HG03354 (cell line): ENCODE measurements around the gene ITPK1.

Experiments
- ATAC-seq: cut with Tn5 transposase; IDR thresholded peaks from one replicate; pipeline ENCODE4 v1.9.1; 2021; ENCODE audit warnings: mild to moderate bottlenecking; ENCODE audit not compliant: unreplicated experiment, poor library complexity, severe bottlenecking

The ITPK1 gene

GRCh38 chr14:92949496-92950192 lies 166.1 kb downstream of the ITPK1 start:
- ATAC-seq, result no peak

DNA sequence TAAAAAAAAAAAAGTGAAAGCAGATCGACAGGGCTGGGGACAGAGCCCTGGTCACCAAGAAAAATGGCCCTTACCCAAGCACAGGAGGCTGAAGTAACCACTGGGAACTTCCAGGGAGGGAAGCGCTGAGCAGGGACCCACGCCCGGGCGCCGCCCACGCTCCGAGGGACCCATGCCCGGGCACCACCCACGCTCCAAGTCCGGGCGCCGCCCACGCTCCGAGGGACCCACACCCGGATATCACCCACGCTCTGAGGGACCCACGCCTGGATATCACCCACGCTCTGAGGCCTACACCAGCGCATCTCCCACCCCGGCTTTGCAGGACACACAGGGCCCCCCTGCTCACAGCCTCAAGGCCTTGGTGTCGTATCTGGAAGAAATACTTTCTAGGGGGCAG lies 167.1 kb downstream of the ITPK1 start:
- ATAC-seq, result no peak

DNA sequence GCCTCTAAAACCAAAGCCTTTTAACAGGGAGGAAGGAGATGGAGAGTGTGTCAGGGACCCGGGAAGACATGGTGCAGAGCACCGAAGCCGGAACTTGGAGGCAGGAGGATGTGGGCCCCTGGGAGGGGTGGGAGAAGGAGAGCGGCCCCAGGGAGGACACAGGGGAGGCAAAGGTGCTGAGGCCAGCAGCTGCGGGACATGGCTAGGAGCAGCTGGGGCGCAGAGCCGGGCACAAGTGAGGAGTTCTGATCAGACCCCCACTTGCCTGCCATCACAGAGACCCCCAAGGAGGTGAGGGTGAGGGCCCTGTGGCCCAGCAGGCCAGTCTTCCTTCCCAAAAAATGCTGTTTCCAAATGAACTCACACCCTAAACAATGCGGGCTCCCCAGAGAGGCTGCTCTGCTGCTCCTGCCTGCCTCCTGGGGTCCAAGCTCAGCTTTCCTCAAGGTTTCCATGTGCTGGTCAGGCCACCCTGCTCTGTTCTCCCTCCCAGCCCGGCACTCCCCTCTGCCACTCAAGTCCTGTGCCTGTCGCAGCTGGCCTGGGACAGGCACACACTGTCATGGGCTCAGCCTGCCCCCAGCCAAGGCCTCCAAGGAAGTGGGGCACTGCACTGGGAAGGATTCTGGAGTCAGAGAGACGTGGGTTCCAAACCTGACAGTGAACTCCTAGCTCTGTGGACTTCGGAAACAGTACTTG lies 168.7 kb downstream of the ITPK1 start:
- ATAC-seq, result no peak

DNA sequence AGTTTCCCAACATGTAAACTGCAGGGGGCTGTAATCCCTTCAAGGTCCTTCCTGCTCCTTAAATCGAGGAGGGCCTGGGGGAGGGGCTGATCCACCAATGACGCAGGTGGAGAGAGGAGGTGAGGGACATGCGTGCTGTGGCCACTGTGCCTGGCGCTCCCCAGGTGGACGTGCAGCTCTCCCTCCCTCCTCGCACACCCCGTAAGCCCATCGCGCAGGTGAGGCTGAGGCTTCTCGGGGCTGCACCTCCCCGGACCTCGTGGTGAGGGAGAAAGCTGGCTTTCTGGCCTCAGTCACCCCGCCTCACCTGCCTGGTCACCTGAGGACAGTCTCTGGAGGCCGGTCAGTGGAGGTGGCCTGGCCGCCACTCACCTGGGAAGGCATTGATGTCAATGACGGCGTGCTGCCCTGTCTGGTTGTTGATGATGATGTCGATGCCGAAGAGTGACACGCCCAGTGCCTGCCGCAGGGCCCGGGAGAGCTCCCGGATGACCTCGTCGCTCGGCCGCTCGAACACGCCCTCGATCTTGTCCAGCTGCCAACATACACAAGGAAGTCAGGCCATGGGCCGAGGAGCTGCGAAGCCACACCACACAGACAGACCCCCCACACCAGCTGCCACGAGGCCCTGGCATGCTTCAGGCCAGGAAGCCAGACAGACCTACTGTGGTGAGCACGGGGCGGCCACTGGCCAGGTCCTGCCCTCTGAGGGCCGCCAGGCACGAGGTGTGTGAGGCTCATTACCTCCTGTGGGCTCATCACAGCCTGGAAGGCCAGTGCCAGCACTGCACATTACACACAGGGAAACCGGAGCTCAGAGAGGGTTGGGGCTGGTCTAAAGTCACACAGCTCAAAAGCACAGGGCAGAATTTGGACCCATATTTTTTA lies 169.5 kb downstream of the ITPK1 start:
- no peak for ATAC-seq

GRCh38 chr14:92945544-92945943 lies 170.2 kb downstream of the ITPK1 start:
- no peak for ATAC-seq

DNA sequence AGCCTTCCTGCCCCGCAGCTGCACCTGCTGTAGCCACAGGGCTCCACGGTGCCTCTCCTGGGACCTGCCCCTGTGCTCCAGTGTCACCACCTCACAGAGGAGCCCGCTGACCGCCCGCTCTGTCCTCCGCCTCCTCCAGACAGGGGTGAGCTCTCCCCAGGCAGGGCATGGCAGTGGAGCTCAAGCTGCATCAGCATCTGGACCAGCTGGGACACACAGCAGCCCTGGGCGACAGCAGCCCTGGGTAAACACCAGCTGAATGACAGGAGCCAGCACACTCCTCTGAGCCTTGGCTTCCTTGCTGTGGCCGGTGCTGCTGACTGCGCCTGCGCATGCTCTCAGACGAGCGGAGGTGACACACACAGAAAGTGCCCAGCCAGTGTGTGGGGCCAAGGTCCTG lies 170.7 kb downstream of the ITPK1 start:
- no peak for ATAC-seq

DNA sequence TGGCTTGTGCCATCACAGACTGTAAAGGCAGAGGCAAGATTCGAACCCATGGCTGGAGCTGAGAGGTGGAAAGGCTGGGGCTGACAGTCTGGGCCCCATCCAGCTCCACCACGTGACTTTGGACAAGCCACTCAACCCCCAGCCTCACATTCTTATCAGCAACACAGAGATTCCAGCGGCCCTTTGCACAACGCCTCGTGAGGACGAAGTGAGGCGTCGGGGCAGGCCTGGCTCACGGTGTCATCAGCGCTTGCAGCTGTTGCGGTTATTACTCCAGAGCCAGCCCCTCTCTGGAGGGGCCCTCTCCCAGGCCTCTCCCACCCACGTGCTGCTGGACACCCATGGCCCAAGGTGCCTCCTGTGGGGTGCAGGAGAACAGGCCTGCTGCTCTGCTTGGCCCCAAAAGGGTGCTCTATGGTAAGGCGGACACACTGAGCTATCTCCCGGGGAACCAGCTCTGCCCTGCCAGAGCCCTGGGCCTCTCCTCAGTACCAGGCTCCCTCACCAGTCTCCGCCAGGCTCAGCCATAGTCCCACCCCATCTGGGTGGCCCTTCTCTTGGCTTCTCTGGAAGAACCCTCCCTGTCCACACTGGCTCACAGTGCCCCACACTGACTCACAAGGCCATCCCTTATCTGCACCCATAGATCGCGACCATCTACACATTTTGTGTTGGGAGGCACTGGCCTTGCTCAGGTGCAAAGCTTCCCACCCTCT lies 171.7 kb downstream of the ITPK1 start:
- ATAC-seq, result no peak

DNA sequence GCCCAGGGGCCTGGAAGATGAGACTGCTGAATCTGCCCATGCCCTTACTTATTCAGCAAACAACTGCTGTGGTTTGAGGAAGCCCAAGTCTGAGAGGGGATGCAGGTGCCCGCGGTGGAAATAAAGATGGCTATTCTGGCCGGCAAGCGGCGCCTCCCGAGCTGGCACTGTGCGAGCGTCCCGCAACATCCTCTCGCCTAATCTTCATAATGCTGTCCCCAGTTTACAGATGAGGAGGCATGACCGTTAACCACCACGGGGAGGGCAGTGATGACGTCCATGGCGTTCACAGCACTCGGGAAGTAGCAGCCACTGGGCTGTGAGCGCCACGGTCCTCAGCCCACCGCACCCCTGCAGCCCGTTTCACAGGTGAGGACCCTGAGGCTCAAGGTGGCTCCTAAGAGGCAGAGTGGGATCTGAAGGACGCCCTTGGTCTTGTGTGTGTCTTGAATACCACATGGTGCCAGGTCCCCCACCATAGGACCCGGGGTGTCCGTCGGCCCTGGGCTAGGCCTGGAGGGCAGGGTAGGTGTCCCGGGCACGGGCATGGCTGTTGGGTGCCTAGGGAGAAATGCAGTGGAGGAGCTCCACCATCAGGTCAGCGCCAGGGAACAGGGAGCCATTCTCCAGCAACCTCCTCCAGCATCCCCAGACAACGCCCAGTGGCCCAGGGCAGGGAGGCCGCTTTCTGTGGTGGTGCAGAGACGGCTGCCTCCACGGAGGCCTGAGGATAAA lies 172.6 kb downstream of the ITPK1 start:
- no peak for ATAC-seq

DNA sequence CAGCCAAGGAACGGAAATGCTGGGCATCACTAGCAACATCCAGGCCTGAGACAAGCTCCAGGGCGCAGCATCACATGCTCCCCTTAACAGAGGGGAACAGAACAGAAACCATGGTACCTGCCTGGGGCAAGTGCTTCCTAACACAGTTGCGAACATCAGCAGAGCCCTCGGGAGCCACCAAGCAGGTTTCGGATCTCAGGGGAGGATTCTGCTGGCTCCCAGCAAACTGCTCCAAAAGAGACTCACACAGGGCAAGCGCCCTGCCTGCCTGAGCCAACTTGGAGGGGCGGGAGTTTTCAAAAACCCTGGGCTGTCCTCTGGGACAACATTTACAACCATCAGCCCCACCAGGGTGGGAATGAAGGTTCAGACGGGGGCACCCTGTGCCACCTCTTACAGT lies 173.1 kb downstream of the ITPK1 start:
- no peak for ATAC-seq

GRCh38 chr14:92942136-92942535 lies 173.6 kb downstream of the ITPK1 start:
- ATAC-seq, result no peak

DNA sequence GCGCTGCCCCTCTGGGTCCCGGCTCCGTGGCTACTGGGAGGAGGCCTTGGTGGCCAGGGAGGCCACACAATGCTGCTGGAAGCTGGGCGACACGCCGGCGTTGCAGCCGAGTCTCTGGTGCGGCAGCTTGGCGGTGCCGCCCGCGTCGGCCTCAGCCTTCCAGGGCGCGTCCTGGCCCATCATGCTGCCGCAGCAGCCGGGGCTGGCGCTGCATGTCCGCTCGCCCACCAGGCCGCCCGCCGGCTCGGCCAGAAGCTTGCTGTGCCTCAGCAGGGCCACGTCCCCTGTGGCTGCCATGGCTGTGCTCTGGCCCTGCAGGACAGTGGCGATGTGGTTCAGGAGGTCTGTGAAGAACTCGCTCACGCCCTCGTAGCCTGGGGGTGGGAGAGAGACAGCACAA lies 174.2 kb downstream of the ITPK1 start:
- no peak for ATAC-seq

- ATAC-seq, result no peak
Measured at GRCh38 chr14:92940543-92940942, 175.2 kb downstream of the ITPK1 start.

DNA sequence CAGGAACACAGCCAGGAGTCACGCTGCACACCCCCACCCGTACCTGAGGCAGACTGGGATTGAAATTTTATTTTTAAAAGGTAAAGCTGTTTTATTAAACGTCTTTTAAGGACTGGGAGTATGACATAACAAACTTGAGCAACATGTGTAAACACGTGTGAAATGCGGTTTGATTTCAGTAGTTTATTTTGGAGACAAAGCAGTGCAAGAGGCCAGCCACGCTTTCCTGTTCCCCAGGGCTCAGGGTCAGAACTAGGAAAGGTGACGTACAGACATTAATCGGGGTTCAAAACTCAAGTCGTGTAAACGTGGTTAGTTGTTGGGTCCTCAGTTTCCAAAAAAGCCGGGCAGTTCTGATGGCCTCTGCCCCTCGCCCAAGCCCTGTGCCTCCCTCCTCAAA lies 176.0 kb downstream of the ITPK1 start:
- ATAC-seq, result no peak

GRCh38 chr14:92938890-92939671 lies 176.6 kb downstream of the ITPK1 start:
- no peak for ATAC-seq

DNA sequence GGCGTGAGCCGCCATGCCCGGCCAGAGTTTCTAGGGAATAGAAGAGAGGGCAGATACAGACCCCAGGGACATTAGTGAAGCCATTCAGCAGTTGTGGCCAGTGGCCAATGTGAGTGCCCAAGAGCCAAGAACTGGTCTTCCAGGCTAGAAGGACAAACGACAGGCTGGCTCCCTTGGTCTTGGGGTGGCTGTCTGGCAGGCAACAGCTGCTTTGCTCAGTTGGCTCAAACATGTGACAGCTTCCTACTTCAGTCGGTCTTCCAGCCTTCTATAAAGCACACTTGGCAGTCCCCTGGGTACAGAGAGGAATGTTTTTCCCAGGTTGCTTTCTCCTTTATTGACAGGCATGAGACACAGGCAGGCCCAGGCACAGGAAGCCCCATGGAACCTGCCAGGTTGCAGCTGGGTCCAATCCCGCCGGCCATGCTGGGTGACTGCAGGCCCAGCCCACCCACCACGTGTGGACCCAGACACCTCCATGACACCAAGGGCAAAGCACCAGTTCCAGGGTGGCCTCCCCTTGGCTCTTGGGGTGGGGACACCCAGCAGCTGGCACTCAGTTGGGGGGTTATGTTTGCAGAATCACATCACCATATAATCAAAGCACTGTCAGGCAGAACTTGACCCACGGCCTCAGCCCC lies 177.4 kb downstream of the ITPK1 start:
- ATAC-seq, result no peak

GRCh38 chr14:92937051-92937937 lies 178.4 kb downstream of the ITPK1 start:
- no peak for ATAC-seq

DNA sequence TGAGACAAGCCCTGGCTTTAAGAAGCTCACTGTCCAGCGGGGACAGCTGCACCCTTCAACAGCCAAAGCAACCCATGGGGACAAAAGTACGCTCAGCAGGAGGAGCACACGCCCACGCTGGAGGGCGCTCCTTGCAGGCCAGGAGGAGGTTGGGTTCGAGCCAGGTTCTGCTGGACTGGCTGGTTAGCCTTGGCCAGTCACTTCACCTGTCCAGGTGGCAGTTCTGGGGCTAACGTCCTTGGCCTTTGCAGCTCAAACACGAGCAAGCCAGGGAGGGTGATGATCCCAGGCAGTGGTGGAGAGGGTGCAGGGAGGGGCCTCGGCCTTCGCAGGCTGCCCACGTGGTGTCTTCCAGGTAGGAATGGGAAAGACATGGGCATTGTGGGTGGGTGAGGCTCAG lies 179.6 kb downstream of the ITPK1 start:
- ATAC-seq, result no peak
